HG03159 (cell line): ENCODE measurements around the gene SPR.

ENCODE experiments used
- ATAC-seq: cut with Tn5 transposase; IDR thresholded peaks from one replicate; pipeline ENCODE4 v1.9.1; 2021; ENCODE audit warnings: mild to moderate bottlenecking, moderate library complexity; ENCODE audit not compliant: unreplicated experiment

The SPR gene

DNA sequence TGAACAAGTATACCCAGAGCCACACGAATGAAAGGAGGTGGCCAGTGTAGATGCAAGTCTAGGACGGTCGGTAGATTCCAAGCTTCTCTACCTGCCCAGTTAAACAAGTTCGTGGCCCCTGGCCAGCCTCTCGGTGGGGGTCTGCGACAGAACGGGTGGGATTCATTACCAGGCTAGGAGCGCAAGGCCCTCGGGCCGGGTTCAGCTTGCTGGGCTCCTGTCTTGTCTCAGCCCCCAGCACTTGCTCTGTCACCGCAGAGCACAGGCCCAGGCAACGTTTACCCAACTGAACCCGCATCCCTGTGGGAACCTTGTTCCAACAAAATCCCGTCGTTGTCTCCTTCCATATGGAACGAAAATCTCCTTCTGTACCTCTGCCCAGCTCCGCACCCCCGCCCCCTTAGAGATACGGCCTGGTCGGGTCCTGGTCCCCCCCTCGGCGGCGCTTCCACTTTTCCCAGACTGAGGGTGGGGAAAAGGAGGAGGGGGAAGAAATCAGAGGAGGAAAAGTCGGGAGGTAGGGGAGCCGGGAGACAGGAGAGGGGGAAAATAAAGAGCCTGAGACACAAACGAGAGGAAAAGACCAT, 28.2 kb downstream of the SPR start:
- no peak for ATAC-seq

DNA sequence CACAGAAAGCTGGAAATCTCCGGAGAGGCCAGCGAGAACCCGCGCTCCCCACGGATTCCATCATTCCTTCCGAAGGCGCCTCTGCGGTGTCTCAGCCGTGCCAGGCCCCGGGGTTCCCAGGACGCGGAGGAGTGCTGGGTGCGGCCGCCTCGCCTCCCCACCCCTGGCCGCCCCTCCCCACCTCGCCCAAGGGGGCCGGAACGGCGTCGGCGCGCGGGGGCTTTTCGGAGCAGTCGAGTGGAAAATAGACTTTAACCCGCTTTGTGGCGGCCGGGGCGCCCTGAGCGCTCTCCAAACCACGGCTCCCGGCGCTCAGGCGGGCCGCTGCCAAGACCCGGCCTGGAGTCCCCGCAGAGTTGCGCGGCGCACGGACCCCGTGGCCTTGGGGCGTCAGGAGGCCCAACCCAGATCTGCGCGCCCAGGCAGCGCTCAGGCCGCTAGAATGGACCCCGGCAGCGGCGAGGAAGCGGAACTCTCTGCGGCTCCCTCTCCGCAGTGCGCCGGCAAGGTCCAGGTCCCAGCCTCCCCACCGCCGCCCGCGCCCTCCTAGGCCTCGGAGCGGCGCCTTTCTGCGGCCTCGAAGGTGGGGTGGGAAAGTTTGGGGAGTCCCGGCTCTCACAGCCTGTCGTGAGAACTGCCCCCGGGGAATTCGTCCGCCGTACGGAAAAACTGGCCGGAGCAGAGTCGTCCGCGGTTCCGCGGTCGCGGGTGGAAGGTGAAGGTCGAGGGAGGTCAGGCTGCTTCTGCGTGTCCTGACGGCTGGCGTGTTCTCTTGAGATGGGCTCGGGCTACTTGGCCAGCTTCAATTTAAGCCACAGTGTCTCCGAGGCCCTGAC, 28.9 kb downstream of the SPR start:
- peak; percentile 48 for ATAC-seq

DNA sequence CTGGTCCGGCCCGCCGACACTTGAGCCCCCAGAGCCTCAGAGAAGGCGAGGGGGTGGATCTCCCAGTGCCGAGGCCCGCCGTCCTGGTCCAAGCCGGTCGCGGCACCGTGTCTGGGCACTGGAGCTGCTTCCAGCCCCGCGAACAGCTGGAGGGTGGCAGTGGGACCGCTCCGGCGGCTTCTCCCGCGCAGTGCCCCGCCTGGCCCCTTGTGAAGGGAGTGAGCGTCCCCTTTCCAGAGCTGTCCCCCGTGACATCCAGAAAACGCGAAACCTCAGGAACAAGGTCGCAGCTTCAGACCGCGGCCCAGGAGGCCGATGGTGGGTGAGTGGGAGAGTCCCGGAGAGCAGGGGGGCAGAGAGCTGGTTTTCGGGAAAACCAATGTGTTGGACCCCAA, 29.5 kb downstream of the SPR start:
- ATAC-seq, result no peak

DNA sequence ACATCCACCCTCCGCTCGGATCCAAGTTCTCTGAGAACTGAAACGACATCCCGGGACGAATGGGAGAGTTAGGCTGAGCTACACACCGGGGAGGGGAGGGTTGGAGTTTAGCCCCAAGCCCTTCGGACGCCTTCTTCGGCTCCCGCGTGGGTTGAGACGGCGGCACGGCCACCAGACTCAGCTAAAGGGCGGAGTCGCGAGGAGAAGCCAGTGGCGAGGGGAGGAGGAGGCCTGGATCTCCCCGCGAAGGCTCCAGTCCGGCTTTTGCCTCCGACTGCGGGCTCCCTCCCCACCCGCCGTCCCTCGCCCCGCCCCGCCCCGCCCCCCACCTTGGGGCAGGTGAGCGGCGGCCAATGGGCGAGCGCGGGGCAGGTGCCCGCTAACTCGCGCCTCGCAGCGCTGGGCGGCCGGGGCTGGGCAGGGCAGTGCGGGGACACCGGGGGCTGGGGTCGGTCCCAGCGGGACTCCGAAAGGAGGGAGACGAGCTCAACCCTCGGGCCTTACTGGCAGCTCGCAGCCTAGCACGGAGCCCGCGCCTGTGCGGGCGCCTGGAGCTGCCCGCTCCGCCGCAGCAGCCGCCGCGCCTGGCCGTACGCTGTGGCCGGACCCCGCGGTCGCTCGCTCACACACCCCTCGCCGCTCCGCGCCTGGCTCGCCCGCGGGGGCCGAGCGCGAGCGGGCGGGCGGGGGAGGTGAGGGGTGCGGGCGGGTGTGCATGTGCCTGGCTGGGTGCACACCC, 30.1 kb downstream of the SPR start, which contains the start of gene EMX1:
TSS of gene EMX1 (plus strand) at position 382 of the 739 bp plus-strand sequence. CDS start at position 716, 334 bp downstream.
- peak; percentile 32 for ATAC-seq

DNA sequence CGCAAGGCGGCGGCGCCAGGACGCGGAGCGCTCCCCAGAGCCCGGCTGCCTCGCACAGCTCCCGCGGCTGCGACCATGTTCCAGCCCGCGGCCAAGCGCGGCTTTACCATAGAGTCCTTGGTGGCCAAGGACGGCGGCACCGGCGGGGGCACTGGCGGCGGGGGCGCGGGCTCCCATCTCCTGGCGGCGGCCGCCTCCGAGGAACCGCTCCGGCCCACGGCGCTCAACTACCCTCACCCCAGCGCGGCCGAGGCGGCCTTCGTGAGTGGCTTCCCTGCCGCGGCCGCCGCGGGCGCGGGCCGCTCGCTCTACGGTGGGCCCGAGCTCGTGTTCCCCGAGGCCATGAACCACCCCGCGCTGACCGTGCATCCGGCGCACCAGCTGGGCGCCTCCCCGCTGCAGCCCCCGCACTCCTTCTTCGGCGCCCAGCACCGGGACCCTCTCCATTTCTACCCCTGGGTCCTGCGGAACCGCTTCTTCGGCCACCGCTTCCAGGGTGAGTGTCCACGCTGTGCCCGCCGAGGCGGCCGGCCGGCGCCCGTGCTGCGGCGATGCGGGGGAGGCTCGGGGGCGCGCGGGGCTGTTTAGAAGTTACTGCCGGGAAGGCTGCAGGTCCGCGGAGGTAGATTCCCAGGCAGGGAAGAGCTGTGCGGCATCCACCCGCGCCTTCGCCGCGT, 30.8 kb downstream of the SPR start:
- ATAC-seq, result no peak

DNA sequence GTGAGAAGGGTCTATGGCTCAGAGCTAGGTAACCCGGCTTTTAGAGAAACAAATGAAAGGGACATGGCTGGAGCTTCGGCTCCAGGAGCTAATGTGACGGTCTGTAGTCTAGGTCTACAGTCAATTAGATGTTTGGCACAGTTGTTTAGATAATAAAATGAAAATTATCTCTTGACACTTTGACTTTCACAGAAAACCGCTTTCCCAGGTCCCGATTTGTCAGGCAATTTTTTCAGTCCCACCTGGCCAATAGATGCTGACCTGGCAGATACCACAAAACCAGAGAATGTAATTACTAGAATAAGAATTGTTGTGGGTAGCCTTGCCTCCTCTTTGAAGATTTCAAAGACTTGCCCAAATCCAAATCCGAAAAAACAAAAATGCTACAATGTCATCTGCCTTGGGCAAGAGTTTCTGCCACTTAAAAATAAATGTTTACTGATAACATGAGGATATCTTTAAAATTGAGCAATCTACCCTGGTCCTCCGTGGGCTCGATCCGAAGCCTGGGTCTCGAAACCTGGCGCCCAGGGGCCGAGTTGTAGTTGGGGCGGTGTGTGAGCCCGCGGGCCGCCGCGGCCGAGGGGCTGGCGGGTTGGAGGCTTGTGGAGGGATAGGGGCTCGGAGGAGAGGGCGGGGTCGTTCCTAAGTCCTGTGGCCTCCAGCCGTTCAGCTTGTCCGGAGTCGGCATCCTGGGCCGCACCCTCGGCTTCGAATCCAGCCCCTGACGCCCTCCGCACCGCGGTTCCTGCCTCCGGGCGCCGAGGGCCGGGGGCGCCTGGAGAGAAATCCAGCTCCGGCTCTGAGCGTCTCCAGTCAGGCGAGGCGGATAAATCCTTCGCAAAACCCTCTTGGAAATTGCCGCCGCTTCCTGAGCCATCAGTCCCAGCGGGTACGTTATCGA, 32.5 kb downstream of the SPR start:
- ATAC-seq, result no peak

DNA sequence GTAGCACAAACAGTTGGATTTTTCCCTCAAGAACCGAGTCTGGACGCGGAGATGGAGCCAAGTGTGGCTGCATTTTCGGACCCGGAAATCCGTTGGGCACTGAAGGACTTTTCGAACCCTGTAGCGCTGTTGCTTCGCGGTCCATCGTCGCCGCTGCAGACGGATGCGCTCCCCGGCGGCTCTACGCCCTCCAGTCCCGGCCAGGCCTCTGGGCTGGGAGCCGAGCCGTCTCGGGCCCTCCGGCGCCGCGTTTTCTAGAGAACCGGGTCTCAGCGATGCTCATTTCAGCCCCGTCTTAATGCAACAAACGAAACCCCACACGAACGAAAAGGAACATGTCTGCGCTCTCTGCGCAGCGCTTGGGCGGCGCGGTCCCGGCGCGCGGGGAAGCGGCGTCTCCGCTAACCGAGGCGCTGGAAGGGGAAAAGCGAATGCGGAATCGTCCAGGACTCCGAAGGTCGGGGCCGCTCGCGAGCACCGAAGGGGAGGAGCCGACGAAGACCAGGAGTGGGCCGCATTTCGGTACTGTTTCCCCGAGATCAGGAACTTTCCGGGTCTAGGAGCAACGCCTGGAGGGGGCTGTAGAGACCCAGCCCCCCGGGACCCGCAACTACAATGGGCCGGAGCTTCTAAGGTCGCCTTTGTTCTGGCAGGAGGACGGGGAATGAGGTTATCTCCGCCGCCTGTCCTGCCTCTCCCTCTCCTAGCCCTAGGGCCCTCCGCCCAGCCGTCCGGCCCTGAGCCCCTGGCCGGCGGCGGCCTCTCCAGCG, 33.3 kb downstream of the SPR start:
- ATAC-seq, result no peak

DNA sequence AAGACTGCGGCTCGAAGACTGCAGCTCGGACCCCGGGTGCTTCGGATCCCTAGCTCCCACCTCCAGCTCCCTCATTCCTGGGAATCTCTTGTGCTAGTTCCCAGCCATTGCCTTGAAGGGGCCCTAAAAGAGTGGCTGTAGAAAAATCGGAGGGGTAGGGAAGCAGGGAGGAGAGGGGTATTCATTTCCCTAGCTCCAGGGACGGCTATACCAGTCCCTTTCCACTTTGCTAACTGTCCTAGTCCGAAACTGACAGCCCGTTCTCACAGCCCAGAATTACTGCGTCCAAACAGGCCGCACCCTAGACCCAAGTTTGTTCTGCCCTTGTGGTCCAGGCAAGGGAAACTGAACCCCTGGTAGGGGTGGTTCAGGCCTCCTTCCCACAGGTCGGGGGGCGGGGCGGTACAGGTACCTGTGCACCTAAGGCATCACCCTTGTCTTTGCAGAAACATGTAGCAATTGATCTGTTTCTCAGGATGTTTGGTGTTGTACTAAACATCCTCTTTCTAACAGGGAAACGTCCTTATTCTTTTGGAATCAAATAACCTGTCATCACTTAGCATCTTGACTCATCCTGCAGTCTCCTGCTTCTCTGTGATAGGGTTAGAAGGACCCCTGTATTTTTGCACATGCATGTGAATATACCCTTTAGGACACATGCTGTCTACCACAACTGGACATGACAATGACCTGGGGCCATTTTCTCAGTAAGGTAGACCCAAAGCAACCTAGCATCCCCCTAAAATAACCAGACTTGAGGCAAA, 34.1 kb downstream of the SPR start:
- ATAC-seq, result no peak

DNA sequence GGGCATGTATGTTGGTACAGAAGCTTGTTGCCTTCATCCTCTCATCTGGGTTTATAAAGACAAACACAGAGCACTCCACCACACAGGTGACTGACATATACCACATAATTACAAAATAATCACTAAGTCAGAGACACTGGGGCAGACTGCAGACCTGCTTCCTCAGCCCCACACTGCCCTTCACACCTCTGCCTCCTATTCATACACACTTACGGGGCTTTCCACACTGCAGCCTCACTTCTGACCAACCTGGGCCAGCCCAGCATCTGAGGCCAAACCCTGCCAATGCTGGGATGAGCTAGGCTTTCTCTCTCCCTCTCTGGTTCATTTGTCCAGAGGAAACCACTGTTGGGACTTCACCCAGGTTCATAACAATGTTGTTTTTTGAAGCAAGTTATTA, 34.6 kb downstream of the SPR start:
- ATAC-seq, result no peak

DNA sequence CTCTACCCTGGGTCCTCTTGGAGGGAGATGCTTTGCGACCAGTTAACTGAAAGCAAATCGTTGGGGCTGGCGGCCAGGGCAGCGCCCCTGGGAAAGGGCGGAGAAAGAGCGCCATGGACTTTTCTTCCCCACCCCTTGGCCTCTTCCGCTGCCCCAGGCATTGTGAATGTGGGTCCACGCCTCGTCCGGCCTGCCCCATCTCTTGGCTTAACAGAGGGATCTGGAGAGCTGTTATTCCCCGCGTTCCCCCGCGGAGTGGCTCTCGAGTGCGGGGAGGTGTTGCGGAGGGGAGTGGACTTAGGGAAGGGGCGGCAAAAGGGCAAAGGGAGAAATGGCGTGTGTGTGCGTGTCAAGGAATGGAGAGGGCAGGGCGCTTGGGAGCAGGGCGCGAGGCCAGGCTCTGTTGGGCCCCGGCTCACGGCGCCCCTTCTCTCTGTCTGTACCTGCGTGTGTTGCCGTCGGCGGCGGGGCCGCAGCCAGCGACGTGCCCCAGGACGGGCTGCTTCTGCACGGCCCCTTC, 36.7 kb downstream of the SPR start:
- ATAC-seq, result no peak

DNA sequence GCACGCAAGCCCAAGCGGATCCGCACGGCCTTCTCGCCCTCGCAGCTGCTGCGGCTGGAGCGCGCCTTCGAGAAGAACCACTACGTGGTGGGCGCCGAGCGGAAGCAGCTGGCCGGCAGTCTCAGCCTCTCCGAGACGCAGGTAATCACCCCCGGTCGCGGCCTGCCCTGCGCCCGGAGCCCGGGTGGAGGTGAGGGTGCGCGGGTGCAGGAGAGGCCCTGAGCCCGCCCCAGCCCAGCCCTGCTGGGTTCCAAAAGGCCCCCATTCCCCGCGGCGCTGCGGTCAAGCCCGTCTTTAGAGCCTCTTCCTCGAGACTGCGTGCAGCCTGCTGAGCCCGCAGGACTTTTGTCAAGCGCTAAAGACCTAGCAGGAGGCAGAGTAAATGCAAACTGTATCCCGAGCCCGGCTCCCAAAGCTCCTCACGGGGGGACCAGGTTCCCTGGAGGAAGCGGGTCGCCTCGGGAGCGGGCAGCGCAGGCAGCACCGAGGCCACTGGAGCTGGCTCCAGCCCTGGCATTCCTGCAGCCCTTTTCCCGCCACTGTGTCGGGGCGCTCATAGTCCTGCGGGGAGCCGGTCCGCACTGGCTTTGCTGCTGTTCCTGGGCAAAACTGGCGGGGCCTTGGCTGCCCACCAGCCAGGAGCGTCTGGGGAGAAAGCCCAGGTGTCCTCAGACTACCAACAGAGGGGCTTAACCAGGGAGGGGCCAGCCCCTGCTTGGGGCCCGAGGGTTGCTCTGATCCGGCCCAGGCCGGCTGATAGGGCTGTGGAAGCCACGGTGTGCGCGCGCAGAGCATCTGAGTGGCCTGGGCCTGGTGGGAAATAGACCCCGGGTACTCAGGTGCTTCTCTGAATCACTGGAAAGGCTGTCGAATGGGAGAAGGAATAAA, 37.4 kb downstream of the SPR start:
- no peak for ATAC-seq

DNA sequence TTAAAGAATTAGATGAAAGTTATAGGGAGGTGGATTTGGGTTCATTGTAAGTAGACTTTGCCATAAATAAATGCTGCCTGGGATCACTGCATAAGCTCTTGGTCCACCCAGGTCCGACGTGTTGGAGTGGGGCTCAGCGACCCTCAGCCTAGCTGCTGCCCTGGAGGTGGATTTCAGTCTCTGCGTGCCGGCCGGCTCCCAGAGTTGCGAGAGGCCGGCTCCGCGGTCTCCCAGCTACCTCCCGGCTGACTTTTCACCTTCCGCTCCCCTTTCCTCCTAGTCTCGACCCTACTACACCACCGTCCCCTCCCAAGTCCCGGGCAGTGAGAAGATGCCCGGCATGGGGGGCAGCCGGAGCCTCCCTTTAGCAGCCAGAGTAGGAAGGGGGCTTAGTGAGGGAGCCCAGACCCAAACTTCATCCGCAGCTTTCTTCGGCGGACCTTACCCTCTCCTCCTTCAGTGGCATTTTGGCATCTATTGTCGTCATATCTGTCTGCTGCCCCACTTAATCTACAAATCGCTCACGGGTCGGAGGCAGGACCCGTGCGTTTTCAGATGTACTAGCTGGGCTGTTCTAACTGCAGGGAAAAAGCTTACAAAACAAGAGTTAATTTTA, 38.2 kb downstream of the SPR start:
- no peak for ATAC-seq

DNA sequence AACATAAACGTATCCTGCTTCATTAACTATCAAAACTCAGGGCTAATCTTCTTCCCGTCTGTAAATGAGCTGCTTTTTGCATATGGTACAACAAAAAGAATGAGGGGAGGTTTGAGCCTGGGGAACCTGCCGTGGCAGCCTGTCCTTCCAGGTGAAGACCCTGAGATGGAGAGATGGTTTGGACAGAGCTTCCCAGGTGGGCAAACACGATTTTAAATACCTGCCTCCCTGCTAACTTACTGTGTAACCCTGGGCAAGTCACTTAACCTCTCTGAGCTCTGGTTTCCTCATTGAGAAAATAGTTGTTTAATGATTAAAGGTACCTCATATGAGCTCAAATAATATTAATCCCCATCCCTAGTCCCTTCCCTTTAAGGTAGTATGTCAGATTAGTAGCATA, 39.2 kb downstream of the SPR start:
- no peak for ATAC-seq

DNA sequence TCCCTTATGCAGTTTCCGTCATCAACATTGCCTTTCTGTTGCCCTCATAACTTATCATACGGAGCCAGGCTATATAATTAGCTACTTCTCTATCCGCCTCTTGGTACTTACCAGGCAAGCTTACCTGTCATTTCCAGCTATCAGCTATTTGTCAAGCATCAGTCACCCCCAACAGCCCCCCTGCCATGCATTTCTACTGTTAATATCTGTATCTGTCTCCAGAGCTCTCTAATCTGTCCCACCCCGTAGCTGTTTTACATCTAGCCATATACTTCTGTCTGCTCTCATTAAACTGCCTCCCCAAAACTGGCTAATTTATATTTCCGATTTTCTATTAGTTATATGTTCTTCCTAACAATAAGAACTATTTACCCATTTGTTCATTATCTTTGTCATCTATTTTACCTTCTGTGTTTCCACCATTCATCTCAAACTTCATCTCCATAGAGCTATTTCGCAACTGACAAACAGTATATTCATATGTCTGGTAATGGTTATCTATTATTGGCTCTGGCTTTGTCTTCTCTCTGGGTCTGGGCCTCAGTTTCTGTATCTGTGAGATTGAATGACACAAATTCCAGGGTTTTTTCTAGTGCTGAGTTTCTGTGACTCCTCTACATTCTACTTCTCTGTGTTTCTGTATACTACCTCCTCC, 39.7 kb downstream of the SPR start:
- no peak for ATAC-seq

DNA sequence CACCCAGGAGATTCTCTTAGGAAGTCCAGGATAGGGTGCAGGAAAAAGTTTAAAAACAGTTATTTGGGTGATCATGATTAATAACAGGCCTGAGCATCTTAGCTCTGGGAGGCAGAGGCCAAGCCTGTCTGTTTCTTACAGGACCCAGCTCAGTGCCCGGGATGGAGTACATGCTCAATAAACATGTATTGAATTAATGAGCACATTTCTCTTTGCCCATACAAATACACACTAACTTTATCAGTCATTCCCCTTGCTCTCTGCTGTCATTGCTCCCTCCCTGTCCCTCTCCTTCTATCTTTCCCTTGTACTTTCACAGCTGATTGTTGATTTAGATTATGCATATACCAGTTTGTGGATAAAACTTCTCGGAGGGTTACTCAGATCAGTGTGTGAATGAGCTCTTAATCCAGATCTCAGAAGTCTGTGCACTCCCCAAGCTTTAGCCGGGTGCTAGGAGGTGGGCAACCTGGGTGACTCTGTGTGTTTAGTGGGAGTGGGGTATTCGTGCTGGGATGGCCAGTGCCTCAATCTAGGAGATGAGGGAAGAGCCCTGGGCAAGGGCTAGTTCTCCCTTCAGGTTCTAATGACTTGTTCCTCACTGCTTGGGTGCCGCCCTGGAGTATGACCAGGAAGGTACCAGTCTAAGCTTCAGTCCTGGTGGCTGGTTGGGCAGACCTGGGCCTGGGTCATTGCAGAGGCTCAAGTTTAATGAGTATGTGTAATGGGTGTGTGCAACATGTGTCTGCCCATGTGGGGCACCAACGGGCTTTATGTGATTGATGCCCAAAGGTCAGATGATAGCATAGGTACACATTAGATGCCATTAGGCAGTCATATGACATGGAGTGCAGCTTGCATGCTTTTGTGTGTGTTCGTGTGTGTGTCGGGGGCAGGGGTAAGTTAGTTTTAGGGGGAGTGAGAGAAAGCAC, 40.7 kb downstream of the SPR start:
- no peak for ATAC-seq

DNA sequence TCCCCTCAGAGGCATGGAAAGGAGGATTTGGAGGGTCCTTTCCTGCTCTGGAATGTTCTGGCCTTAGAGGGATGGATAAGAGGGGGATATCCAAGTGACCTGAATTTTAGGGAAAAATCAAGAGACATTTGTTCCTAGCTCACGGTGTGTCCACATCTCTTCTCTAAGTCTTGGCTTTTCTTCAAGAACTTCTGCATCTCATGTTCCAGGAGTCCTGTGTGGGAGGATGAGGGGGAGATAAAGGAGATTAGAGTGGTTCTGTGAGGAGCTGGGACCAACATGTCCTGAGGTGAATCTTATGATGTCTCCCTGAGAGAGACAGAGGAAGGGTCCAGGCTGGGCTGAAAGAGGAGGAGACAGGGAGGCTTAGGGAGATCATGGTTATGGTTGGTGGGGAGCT, 41.8 kb downstream of the SPR start:
- ATAC-seq, result no peak
